D721Med (cell line): ENCODE results near the gene BSPRY.

ENCODE experiments used
- DNase-seq: peaks from one replicate; pipeline ENCODE4 v3.0.0; 2011; ENCODE audit warnings: low spot score; ENCODE audit not compliant: insufficient read length
- FAIRE-seq: peaks from 2 replicates; lab custom pipeline; 2011; peaks lifted over from hg19 to GRCh38; lab: Jason Lieb, UNC
- TF ChIP-seq, protein P1 (sequence below): IDR thresholded peaks from 2 replicates; pipeline ENCODE4 v1.5.1; 2012; ENCODE audit warnings: mild to moderate bottlenecking, control low read depth; ENCODE audit not compliant: insufficient read depth; ENCODE audit errors: missing control alignments

The BSPRY gene

DNA sequence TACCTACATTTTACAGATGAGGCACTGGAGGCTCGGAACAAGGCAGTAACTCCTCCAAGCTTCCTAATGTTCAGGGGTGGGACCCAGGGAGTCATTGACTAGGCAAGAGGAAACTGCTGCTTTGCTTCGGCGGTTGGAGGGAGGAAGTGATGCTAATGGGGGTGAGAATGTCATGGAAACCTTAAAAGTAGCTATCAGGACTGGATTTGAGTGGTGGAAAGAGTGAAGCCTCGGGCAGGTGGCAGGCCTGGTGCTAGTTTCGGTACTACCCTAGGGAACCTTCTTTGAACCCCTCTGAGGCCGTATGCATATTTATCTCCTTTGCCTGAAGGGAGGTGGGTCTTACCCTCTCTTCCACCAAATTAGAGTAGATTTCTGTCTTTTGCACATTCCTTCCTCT, 1.6 kb downstream of the BSPRY start:
- TF ChIP-seq, protein P1, sequence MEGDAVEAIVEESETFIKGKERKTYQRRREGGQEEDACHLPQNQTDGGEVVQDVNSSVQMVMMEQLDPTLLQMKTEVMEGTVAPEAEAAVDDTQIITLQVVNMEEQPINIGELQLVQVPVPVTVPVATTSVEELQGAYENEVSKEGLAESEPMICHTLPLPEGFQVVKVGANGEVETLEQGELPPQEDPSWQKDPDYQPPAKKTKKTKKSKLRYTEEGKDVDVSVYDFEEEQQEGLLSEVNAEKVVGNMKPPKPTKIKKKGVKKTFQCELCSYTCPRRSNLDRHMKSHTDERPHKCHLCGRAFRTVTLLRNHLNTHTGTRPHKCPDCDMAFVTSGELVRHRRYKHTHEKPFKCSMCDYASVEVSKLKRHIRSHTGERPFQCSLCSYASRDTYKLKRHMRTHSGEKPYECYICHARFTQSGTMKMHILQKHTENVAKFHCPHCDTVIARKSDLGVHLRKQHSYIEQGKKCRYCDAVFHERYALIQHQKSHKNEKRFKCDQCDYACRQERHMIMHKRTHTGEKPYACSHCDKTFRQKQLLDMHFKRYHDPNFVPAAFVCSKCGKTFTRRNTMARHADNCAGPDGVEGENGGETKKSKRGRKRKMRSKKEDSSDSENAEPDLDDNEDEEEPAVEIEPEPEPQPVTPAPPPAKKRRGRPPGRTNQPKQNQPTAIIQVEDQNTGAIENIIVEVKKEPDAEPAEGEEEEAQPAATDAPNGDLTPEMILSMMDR: no peak
- FAIRE-seq: no peak
- no peak for DNase-seq

DNA sequence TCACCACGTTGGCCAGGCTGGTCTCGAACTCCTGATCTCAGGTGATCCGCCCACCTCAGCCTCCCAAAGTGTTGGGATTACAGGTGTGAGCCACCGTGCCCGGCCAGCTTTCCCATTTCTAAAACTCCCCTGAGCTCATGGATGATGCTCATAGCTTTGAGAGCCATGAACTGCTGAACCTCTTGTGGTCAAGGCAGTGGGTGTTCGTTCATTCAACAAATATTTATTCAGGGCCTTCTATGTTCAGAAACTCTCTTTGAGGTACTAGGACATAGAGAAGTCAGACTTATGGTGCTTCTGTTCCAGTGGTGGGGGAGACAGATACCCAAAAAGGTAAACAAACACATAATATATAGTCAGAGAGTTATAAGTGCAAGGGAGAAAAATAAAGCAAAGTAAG, 2.7 kb downstream of the BSPRY start:
- DNase-seq (no peak), FAIRE-seq (no peak)
- TF ChIP-seq, protein P1: no peak

DNA sequence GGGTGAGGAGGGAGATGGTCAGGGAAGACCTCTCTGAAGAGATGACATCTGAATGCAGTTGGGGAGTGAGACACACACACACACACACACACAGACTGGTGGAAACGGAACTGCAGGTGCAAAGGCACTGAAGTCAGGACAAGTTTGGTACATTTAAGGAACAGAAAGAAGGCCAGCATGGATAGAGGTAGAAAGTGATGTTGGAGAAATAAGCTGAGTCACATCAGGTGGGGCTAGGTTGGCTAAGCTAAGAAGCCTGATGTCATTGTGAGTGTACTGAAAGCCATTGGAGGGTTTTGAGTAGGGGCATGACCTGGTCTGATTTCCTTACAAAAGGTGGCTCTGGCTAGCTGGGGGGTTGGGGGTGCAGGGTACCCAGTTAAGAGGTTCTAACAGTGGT, 3.1 kb downstream of the BSPRY start:
- FAIRE-seq (no peak), DNase-seq (no peak)
- TF ChIP-seq, protein P1: no peak

DNA sequence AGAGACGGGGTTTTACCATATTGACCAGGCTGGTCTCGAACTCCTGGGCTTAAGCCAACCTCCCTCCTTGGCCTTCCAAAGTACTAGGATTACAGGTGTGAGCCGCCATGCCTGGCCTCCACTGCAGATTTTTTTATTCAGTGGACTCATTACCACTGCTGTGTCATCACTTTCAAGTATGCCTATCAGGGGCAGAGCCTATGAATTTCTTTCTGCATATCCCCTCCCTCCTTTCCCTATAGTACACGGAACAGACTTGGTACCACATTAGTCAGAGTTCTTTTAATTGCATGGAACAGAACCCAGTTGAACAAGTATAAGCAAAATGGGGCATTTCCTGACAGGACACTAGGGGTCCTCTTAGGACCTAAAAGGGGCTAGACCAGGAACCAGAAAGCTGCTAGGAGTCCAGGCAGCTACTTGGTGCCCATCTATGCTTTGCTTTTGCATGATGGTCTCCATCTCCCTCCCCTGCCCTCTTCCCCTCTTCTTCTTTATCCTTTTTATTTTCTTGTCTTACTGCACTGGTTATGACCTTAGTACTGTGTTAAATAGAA, 5.8 kb downstream of the BSPRY start:
- TF ChIP-seq, protein P1: no peak
- no peak for DNase-seq
- FAIRE-seq: no peak

DNA sequence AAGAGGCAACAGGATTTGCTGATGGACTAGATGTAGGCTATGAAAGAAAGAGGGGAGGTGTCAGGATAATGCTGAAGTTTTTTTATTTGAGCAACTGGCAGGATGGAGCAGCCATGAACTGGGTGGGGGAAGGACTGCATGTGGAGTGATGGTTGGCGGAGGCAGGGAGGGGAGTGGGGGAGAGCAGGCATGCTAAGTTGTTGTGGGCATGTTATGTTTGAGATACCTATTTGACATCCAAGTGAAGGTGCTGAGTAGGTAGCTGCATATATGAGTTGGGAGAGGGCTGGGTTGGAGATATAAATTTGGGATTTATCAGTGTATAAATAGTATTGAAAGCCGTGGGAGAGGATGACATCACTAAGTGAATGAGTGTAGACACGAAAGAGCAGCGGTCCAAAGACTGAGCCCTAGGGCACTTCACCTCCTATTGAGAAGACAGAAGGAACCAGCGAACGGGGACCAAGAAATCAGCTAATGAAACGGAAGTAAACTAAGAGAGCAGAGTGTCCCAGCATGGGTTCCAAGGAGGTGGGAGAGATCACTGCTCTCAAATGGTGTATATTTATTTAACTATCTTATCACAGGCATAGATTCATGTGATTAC, 7.4 kb downstream of the BSPRY start:
- TF ChIP-seq, protein P1: no peak
- FAIRE-seq (no peak), DNase-seq (no peak)

DNA sequence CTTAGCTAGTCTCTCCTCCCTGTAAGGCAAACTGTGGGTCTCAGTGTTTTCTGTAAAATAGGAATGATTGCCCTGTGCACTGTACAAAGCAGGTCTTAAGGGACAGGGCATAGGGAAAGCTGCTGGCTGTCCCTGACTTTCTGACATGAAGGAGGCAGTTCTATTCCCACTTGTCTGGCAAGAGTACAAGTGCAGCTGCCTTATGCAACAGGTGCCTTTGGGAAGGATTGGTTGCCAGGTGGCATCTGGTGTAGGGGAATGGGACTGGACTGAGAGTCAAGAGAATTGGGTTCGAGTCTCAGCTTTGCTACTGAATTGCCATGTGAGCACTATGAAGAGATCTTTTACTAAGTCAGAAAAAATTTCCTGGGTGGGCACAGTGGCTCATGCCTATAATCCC, 10.0 kb downstream of the BSPRY start:
- FAIRE-seq (no peak), DNase-seq (no peak)
- TF ChIP-seq, protein P1: no peak

DNA sequence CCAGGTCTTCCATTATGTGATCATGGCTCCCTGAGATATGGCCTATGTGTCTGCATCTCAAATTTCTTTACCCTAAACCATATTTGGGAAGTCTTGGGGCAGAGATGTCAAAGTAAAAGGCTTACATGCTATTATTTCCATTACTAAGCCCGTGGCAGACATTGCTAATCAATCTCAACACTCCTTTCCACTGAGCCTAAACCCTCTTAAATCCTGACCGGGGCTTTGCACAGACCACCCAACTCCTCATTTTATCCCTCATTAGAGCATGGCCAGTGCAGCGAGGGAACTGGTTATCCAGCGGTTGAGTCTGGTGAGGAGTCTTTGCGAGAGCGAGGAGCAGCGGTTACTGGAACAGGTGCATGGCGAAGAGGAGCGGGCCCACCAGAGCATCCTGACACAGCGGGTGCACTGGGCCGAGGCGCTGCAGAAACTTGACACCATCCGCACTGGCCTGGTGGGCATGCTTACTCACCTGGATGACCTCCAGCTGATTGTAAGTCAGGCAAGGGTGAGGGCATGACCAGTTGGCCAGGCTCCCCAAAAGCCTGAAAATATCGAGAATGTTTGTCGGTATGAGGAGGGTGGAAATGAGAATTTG, 11.0 kb downstream of the BSPRY start:
- FAIRE-seq (no peak), DNase-seq (no peak)
- TF ChIP-seq, protein P1: no peak
